Activated CD4-positive, alpha-beta T cell treated with anti-CD3 and anti-CD28 coated beads for 36 hours (primary cell): ENCODE measurements around the gene CNDP1. TPM values are rescaled to one million over a fixed set of nuclear protein-coding genes. Genes with fewer than 3 reads are reported as not detected.
A peak's percentile ranks its signal among the peaks of the same experiment; 100 is the strongest.

Experiments used
- ATAC-seq: fragments of 200-7000 bp; cut with Tn5 transposase; one replicate; pipeline ENCODE4 v1.10.0; 2021; ENCODE audit warnings: mild to moderate bottlenecking, moderate library complexity
- CTCF ChIA-PET: fragments of 350-600 bp; sonication (Branson Sonifier 250); formaldehyde crosslinking; loops from one replicate; lab custom pipeline; 2021; ENCODE audit warnings: antibody characterized with exemption; lab: Charles Lee
- POLR2A ChIA-PET: fragments of 350-600 bp; sonication (Branson Sonifier 250); formaldehyde crosslinking; loops from one replicate; lab custom pipeline; 2021; ENCODE audit warnings: antibody characterized with exemption, inconsistent platforms; lab: Charles Lee
- DNase-seq: peaks from one replicate; pipeline ENCODE4 v3.0.0-alpha.2; 2020
- H3K27ac Mint-ChIP-seq: one replicate; pipeline ENCODE4 v1.8.0; 2021; ENCODE audit warnings: mixed read lengths
- H3K27me3 Mint-ChIP-seq: one replicate; pipeline ENCODE4 v1.8.0; 2021; ENCODE audit warnings: mixed read lengths
- H3K36me3 Mint-ChIP-seq: one replicate; pipeline ENCODE4 v1.8.0; 2021; ENCODE audit warnings: low read depth, mixed read lengths
- H3K4me1 Mint-ChIP-seq: one replicate; pipeline ENCODE4 v1.8.0; 2021; ENCODE audit warnings: mixed read lengths
- H3K4me3 Mint-ChIP-seq: one replicate; pipeline ENCODE4 v1.8.0; 2021; ENCODE audit warnings: mild to moderate bottlenecking, moderate library complexity, mixed read lengths
- H3K9me3 Mint-ChIP-seq: one replicate; pipeline ENCODE4 v1.8.0; 2021; ENCODE audit warnings: low read depth, mixed read lengths
- intact Hi-C, 2 experiments: fragments of 100-400 bp; cut with DNase I in 1 of 2; cut with micrococcal nuclease in 1 of 2; formaldehyde crosslinking; loops; one replicate each; pipeline versions ENCODE4 v1.14.2 to v1.15.1; 2022 to 2024; cut with DNase I, micrococcal nuclease
- total RNA-seq, 2 experiments: library from RNA; stranded (reverse); gene quantifications; one replicate each; pipeline ENCODE4 v1.2.3, GENCODE V29; 2021

CNDP1 gene
- total RNA-seq, 2 experiments from 2014 or later = not detected

DNA sequence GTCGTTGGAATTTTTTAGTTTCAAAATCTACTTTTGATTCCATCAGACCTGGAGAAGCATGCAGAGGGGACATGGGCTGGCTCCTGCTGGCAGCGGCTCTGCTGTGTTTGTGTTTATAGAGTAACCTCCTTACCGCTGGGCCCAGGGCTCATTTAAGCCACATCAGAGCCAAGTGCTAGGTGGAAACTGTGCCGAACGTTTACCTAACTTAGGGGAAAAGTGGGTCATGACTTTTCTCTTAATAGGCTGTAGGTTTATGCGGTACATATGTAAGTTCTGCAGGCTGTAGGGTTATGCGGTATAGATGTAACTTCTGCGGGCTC is 20.5 kb upstream of the CNDP1 start:
- CTCF ChIA-PET = no interaction called here
- no peaks in the 10 kb centered on the region for H3K9me3 Mint-ChIP-seq
- DNase-seq = no peak

DNA sequence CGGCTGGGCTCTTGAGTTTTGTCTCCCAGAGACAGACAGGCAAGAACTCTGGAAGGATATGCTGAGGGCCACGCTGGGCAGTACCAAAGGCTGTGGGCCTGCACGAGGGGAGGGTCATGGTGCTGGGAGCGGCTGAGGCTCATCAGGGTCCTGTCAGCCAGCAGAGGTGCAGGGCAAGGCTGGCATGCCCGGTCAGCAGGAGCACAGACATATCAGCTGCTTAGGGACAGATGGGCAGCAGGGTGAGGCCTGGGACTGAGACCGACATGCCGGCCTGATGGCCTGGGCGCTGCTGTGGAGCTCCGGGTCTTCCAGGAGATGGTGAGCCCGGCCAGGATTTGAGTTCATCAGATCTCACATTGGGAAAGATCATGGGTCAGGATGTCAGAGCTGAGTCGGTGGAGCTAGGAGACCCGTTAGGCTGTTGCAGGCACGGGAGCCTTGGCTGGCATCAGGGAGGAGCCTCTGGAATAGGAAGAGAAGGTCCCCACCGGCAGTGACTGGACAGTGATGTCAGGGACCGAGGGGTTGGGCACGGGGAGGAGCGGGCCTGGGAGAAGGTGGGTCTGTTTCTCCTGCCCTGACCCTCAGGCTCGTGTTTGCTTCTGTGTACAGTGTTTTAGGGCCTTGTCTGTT is 19.3 kb upstream of the CNDP1 start:
- ATAC-seq (no peak), DNase-seq (no peak)
- intact Hi-C loops = no loop called here
- Mint-ChIP-seq H3K27me3 (no peaks in the 10 kb centered on the region), H3K4me3 (no peak overlapping the region), H3K9me3 (no peaks in the 10 kb centered on the region), H3K4me1 (no peaks in the 10 kb centered on the region), H3K27ac (no peak overlapping the region), H3K36me3 (peaks cover 57% of the 10 kb centered on the region)
- POLR2A ChIA-PET = no interaction called here
- CTCF ChIA-PET = no interaction called here

More for the DNA sequence above, 20.5 kb upstream of the CNDP1 start:
- no peak overlapping the region for H3K4me3 Mint-ChIP-seq
- no peak for ATAC-seq
- POLR2A ChIA-PET = no interaction called here
- H3K27ac Mint-ChIP-seq = no peak overlapping the region
- no peaks in the 10 kb centered on the region for H3K27me3 Mint-ChIP-seq
- intact Hi-C loops = no loop called here
- H3K4me1 Mint-ChIP-seq = no peaks in the 10 kb centered on the region
- peaks cover 51% of the 10 kb centered on the region for H3K36me3 Mint-ChIP-seq

DNA sequence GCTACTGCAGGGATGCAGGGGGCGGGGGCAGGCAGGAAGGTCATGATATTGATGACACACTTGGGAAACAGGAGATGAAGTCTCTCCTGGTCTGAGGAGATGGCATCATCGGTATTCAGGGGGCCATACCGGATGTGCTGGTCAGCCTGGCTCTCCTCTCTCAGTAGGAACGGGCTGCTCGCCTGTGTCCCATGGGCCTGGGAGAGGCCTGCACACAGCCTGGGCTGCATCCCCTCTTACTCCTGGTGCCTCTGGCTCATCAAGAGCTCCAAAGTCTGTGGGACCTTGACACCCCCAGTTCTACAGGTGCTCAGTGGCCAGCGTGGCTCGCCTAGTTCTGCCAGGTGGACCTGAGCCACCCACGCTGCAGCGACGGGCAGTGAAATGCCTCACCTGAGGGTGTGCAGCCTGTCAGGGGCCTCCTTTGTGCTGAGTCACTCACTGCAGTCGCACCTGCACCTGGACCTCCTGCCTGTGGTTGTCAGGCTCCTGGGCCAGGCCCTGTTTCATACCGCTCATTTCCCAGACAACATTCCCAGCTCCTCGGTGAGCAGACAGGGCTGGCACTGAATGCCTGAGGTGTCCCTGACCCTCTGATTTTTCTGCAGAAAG is 18.6 kb upstream of the CNDP1 start:
- intact Hi-C loops = no loop called here
- no peak for ATAC-seq
- DNase-seq = no peak
- POLR2A ChIA-PET = no interaction called here
- Mint-ChIP-seq H3K4me1 (no peaks in the 10 kb centered on the region), H3K27ac (no peak overlapping the region), H3K36me3 (peaks cover 56% of the 10 kb centered on the region), H3K9me3 (no peaks in the 10 kb centered on the region), H3K4me3 (no peak overlapping the region), H3K27me3 (no peaks in the 10 kb centered on the region)
- CTCF ChIA-PET = no interaction called here

DNA sequence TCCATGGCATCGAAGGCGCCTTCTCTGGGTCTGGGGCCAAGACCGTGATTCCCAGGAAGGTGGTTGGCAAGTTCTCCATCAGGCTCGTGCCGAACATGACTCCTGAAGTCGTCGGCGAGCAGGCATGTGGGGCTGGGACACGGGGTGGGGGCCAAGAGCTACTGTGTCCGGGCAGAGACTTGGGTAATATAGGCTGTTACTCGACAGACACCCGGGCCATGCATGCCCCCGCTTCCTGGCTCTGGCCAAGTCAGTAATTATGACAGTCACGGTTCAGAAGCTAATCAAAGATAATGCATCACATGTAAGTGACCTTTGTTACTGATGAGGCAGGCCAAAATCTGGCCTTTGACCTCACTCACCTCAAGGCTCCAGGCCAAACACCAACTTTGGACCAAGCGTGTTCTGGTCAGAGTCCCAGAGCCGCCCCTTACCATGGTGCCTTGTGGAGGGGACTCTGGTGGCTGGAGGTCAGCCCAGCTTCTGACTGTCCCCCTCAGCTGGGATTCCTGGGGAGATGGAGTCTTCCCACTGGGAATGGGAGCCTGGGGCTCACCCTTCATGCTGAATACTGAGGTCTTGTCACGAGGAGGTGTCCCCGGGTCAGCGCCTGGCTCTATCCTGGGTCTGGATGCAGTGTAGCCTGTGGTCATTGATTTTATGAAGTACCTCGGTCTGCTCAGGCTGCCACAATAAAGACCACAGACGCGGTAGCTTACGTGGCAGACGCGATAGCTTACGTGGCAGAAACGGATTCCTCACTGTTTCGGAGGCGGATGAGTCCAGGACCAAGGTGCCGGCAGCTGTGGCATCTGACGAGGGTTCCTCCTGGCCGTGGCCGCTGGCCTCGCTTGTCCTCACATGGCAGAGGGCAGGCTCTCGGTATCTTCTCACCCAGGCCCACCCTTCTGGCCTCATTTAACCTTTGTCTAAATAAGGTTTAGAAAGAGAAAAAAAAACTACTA is 17.7 kb upstream of the CNDP1 start:
- Mint-ChIP-seq H3K27ac (no peak overlapping the region), H3K27me3 (no peaks in the 10 kb centered on the region), H3K4me1 (no peaks in the 10 kb centered on the region), H3K36me3 (peaks cover 60% of the 10 kb centered on the region), H3K4me3 (no peak overlapping the region), H3K9me3 (no peaks in the 10 kb centered on the region)
- ATAC-seq (no peak), DNase-seq (no peak)
- POLR2A ChIA-PET = no interaction called here
- intact Hi-C loops = no loop called here
- CTCF ChIA-PET = no interaction called here

GRCh38 chr18:74517236-74517630 is 17.1 kb upstream of the CNDP1 start:
- intact Hi-C loops = no loop called here
- Mint-ChIP-seq H3K4me3 (no peak overlapping the region), H3K27ac (no peak overlapping the region), H3K9me3 (no peaks in the 10 kb centered on the region), H3K36me3 (peaks cover 67% of the 10 kb centered on the region), H3K27me3 (no peaks in the 10 kb centered on the region), H3K4me1 (no peaks in the 10 kb centered on the region)
- ChIA-PET POLR2A (no interaction called here), CTCF (no interaction called here)
- DNase-seq = no peak
- no peak for ATAC-seq

DNA sequence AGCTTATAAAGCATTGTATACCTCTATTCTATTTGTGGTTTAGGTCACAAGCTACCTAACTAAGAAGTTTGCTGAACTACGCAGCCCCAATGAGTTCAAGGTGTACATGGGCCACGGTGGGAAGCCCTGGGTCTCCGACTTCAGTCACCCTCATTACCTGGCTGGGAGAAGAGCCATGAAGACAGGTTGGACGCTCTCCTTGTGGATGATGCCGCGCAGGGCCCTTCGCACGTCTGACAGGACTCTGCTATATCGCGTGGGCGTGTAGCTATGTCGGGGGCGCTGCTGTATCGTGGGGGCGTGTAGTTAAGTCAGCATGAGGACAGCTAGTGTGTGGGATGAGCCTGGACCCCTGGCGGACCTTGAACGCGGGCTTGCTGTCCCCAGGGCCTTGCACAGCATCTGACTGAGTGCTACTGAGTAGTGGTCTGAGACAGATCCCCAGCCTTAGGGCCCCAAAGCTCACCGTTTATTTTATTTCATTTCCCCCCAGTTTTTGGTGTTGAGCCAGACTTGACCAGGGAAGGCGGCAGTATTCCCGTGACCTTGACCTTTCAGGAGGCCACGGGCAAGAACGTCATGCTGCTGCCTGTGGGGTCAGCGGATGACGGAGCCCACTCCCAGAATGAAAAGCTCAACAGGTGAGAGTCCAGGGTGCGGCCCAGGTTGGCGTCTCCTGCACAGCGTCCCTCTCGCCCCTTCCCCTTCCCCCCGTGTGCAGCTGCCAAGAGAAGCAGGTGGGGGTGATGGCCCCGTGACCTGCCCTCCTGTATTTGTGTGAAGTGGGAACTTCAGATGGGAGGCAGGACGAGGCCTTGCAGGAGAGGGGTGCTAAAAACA is 15.6 kb upstream of the CNDP1 start:
- DNase-seq (no peak), ATAC-seq (no peak)
- Mint-ChIP-seq H3K4me1 (no peaks in the 10 kb centered on the region), H3K9me3 (no peaks in the 10 kb centered on the region), H3K36me3 (peaks cover 58% of the 10 kb centered on the region), H3K27me3 (no peaks in the 10 kb centered on the region), H3K4me3 (no peak overlapping the region), H3K27ac (no peak overlapping the region)
- CTCF ChIA-PET = interaction anchor here (0.9 kb wide), 1 partner anchor 847 kb away, joined by 3 read pairs; no protein-coding TSS in a partner anchor
- POLR2A ChIA-PET = no interaction called here
- intact Hi-C loops = no loop called here

DNA sequence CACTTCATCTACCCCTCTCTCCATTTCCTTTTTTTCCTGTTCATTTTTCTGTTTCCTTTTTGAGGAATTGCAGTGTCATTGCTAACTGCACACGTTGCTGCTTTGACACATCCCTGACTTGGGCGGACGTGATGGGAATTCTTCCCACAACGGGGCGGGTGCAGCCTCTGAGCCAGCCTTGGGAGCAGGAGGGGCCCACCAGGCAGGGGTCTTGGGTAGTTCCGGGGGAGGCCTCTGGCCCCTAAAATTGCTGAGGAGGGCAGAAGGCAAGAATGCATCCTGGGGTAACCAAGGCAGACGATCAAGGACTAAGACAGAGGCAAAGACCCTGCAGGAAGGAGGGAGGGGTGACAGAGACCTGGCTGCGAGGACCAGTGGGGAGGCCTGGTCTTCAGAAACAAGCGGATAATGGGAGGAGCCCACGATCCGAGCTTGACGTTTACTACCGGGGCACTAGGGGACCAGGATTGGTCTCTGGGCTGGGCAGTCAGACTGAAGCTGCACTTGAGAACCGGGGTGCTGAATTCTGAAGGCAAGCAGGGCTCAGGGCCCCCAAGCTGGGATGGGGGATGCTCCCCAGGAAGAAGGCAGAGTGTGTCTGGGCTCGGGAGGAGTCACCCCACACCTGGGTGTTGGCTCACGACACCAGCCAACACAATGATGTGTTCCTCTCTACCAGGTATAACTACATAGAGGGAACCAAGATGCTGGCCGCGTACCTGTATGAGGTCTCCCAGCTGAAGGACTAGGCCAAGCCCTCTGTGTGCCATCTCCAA is 14.8 kb upstream of the CNDP1 start:
- H3K36me3 Mint-ChIP-seq = peaks cover 53% of the 10 kb centered on the region
- CTCF ChIA-PET = no interaction called here
- H3K27ac Mint-ChIP-seq = no peak overlapping the region
- POLR2A ChIA-PET = no interaction called here
- no peak for ATAC-seq
- no peak for DNase-seq
- H3K27me3 Mint-ChIP-seq = no peaks in the 10 kb centered on the region
- no peaks in the 10 kb centered on the region for H3K4me1 Mint-ChIP-seq
- intact Hi-C loops = no loop called here
- H3K9me3 Mint-ChIP-seq = no peaks in the 10 kb centered on the region
- no peak overlapping the region for H3K4me3 Mint-ChIP-seq

GRCh38 chr18:74520096-74520833 is 14.0 kb upstream of the CNDP1 start:
- peaks cover 50% of the 10 kb centered on the region for H3K36me3 Mint-ChIP-seq
- H3K4me3 Mint-ChIP-seq = no peak overlapping the region
- intact Hi-C loops = no loop called here
- POLR2A ChIA-PET = no interaction called here
- H3K27me3 Mint-ChIP-seq = no peaks in the 10 kb centered on the region
- H3K27ac Mint-ChIP-seq = no peak overlapping the region
- H3K9me3 Mint-ChIP-seq = no peaks in the 10 kb centered on the region
- DNase-seq (no peak), ATAC-seq (no peak)
- H3K4me1 Mint-ChIP-seq = no peaks in the 10 kb centered on the region
- CTCF ChIA-PET = no interaction called here

- intact Hi-C loops = no loop called here
- peak overlapping the region; percentile 4 for H3K27ac Mint-ChIP-seq
- H3K27me3 Mint-ChIP-seq = no peaks in the 10 kb centered on the region
- H3K4me3 Mint-ChIP-seq = no peak overlapping the region
- peaks cover 48% of the 10 kb centered on the region for H3K36me3 Mint-ChIP-seq
- H3K4me1 Mint-ChIP-seq = no peaks in the 10 kb centered on the region
- DNase-seq (no peak), ATAC-seq (no peak)
- CTCF ChIA-PET = interaction anchor here (0.5 to 0.6 kb wide), 2 partner anchors 60 to 599 kb away, joined by 3 read pairs; no protein-coding TSS in a partner anchor
- H3K9me3 Mint-ChIP-seq = no peaks in the 10 kb centered on the region
- POLR2A ChIA-PET = no interaction called here
Observed at GRCh38 chr18:74521068-74521725, 13.1 kb upstream of the CNDP1 start.
